HG03354 (cell line): ENCODE measurements around the gene TEX35.

Experiments
- ATAC-seq: cut with Tn5 transposase; IDR thresholded peaks from one replicate; pipeline ENCODE4 v1.9.1; 2021; ENCODE audit warnings: mild to moderate bottlenecking; ENCODE audit not compliant: unreplicated experiment, poor library complexity, severe bottlenecking

Gene TEX35

GRCh38 chr1:178564783-178565180, 51.9 kb downstream of the TEX35 start:
- no peak for ATAC-seq

GRCh38 chr1:178565586-178565985, 52.7 kb downstream of the TEX35 start:
- no peak for ATAC-seq

GRCh38 chr1:178566187-178566586, 53.3 kb downstream of the TEX35 start:
- ATAC-seq: peak; percentile 85

- ATAC-seq: no peak
Observed at GRCh38 chr1:178571807-178572206, 58.9 kb downstream of the TEX35 start.
